ENCODE results near the gene TAS2R19.

The TAS2R19 gene

DNA sequence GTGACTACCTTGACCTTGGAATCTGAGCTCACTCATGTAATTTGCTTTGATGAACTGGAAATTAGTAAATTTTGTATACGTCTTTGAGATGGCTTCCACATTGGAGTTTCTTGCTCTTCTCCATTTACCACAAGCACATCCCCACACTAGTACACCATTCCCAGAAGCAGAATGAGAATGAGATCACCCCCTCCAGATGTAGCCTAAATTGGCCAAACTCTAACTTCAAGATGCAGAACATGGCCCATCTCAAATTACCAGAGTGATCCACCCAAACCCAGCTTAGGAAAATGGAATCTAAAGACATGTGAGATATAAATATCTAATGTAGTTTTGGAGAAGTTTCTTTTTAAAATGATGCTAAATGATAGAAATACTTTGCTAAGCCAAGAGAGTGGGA, 14.8 kb downstream of the TAS2R19 start:
- Mint-ChIP-seq H3K4me3 (no peak overlapping the region), H3K27me3 (ENCODE audit: low read depth, poor library complexity) (no peaks in the 10 kb centered on the region), H3K27ac (no peak overlapping the region), H3K4me1 (no peaks in the 10 kb centered on the region), H3K9me3 (no peaks in the 10 kb centered on the region), H3K36me3 (ENCODE audit: low read depth) (peaks cover 20% of the 10 kb centered on the region)
- DNase-seq, result no peak
- TF ChIP-seq, protein P1, sequence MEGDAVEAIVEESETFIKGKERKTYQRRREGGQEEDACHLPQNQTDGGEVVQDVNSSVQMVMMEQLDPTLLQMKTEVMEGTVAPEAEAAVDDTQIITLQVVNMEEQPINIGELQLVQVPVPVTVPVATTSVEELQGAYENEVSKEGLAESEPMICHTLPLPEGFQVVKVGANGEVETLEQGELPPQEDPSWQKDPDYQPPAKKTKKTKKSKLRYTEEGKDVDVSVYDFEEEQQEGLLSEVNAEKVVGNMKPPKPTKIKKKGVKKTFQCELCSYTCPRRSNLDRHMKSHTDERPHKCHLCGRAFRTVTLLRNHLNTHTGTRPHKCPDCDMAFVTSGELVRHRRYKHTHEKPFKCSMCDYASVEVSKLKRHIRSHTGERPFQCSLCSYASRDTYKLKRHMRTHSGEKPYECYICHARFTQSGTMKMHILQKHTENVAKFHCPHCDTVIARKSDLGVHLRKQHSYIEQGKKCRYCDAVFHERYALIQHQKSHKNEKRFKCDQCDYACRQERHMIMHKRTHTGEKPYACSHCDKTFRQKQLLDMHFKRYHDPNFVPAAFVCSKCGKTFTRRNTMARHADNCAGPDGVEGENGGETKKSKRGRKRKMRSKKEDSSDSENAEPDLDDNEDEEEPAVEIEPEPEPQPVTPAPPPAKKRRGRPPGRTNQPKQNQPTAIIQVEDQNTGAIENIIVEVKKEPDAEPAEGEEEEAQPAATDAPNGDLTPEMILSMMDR (IDR thresholded peaks at IDR 0.05), result no peak

DNA sequence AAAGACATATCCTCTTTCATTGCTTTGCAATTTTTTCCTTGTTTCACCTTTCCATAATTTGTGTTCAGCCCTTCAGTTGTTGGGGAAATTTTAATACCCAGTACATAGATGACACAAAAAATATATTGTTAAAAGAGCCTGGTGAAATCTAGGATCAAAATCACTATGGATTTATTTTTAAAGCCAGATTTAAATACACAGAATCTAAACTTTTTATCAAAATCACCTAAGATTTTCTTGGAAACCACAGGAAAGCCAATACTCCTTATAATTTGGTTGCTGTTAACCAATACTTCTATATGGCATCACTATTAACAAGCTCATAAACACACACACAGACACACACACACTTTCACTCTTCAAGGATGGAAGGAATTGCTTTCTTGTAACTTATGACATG, 24.2 kb downstream of the TAS2R19 start, which contains the start of gene TAS2R20:
Gene TAS2R20, minus strand, starts transcription at position 101 of the 400 bp plus-strand sequence. CDS start 429 bp downstream, outside the sequence.
- no peak for DNase-seq
- TF ChIP-seq, protein P1 (IDR thresholded peaks at IDR 0.05), result no peak
- Mint-ChIP-seq H3K27ac (no peak within 1 kb of the TSS), H3K4me1 (no peaks in the 10 kb centered on the region), H3K36me3 (ENCODE audit: low read depth) (peaks cover 50% of the 10 kb centered on the region), H3K4me3 (no peak within 1 kb of the TSS), H3K27me3 (ENCODE audit: low read depth, poor library complexity) (no peaks in the 10 kb centered on the region), H3K9me3 (peaks cover 7% of the 10 kb centered on the region)

DNA sequence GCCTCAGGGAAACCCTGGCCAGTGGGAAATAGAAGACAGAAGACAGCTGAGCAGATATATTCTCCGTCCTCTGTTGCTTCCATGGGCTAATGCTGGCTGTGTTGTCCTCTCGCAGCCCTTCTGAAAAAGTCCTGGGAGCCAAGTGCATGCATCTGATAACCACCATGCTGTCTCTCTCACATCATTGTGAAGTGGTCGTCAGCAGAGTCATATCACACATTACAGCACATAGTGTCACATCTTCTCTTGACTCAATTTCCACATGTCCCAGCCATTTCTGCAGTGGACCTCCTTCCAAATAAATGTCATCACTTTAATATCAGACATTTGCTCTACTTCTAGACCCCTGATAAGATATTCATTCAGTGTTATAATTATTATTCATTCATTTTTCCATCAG, 28.1 kb downstream of the TAS2R19 start:
- H3K27me3 Mint-ChIP-seq (ENCODE audit: low read depth, poor library complexity), result no peaks in the 10 kb centered on the region
- H3K4me3 Mint-ChIP-seq, result no peak overlapping the region
- H3K4me1 Mint-ChIP-seq, result no peaks in the 10 kb centered on the region
- TF ChIP-seq, protein P1 (IDR thresholded peaks at IDR 0.05), result no peak
- peaks cover 14% of the 10 kb centered on the region for H3K9me3 Mint-ChIP-seq
- H3K36me3 Mint-ChIP-seq (ENCODE audit: low read depth), result peaks cover 63% of the 10 kb centered on the region
- H3K27ac Mint-ChIP-seq, result no peak overlapping the region
- DNase-seq, result no peak

DNA sequence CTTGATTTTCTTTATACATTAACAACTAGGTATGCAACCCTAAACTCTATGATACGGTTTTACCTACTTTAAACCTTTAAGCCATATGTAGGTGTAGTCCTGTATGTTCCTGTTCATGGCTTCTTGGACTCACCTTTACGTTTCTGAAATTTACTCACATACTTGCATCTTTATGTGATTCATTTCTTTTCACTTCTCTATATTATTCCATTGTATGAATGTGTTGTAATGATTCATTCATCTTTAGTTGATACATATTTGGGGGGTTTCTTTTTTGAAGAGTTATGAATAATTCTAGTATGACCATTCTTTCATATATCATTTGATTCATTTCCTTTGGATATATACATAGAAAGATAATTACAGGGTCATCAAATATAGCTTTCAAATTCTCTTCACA, 33.3 kb downstream of the TAS2R19 start:
- H3K4me1 Mint-ChIP-seq, result no peaks in the 10 kb centered on the region
- H3K9me3 Mint-ChIP-seq, result peaks cover 18% of the 10 kb centered on the region
- TF ChIP-seq, protein P1 (IDR thresholded peaks at IDR 0.05), result no peak
- no peak overlapping the region for H3K27ac Mint-ChIP-seq
- H3K36me3 Mint-ChIP-seq (ENCODE audit: low read depth), result peaks cover 54% of the 10 kb centered on the region
- no peak for DNase-seq
- no peak overlapping the region for H3K4me3 Mint-ChIP-seq
- no peaks in the 10 kb centered on the region for H3K27me3 Mint-ChIP-seq (ENCODE audit: low read depth, poor library complexity)

DNA sequence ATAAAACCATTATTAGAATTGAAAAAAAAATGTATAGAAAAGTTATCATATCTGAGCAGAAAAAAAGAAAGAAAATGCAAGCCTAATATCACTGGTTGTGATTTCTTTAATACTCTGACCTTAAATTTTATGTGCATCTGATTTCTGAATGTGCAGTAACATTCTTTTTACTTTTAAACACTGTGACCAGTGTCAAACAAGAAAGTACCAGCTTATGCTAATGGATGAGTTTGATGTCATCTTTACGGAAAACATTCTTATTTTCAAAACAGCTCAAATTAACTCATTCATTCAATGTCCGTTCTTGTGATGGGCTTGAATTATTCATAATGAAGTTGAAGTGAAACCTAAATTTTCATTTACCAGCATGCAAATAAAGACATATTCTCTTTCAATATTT, 35.6 kb downstream of the TAS2R19 start, which contains the start of gene TAS2R50:
Gene TAS2R50, minus strand, starts transcription at position 101 of the 400 bp plus-strand sequence. Its CDS starts 52 bp downstream, at position 49.
- no peak for DNase-seq
- Mint-ChIP-seq H3K36me3 (ENCODE audit: low read depth) (peaks cover 48% of the 10 kb centered on the region), H3K27ac (no peak within 1 kb of the TSS), H3K4me3 (no peak within 1 kb of the TSS), H3K9me3 (peaks cover 18% of the 10 kb centered on the region), H3K27me3 (ENCODE audit: low read depth, poor library complexity) (no peaks in the 10 kb centered on the region), H3K4me1 (no peaks in the 10 kb centered on the region)
- TF ChIP-seq, protein P1 (IDR thresholded peaks at IDR 0.05), result no peak

DNA sequence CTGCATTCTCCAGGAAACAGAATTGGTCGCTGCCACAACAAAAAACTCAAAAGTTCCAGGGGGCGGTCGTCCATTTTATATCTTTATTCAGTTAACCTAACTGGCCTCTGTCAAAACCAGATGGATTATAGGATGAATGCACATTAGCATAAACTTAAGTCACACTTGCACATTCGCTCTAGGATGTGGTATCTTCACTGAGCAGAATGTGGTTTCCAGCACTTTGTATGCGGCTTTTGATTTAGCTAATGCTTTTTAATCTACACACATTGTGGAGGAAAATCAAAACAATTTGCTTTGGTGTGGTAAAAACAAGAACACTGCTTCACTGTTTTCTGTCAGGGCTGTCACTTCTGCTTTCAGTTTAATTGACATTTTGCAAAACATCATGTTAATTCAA, 40.2 kb downstream of the TAS2R19 start:
- Mint-ChIP-seq H3K36me3 (ENCODE audit: low read depth) (peaks cover 37% of the 10 kb centered on the region), H3K9me3 (peaks cover 15% of the 10 kb centered on the region), H3K27me3 (ENCODE audit: low read depth, poor library complexity) (no peaks in the 10 kb centered on the region), H3K4me3 (no peak overlapping the region), H3K27ac (no peak overlapping the region), H3K4me1 (no peaks in the 10 kb centered on the region)
- TF ChIP-seq, protein P1 (IDR thresholded peaks at IDR 0.05), result no peak
- DNase-seq, result no peak
